SK-N-SH treated with all-trans-retinoic acid at 6 μM for 48 hours (cell line): ENCODE measurements around the gene SIDT1.

ENCODE experiments used
- ATAC-seq: fragments of 200-7000 bp; cut with Tn5 transposase; 3 replicates; pipeline ENCODE4 v1.9.1; 2020; ENCODE audit warnings: mild to moderate bottlenecking, moderate library complexity
- ARNTL ChIP-seq: fragments of 450-650 bp; formaldehyde crosslinking; IDR thresholded peaks from 2 replicates; pipeline ENCODE4 v1.5.0; 2020; ENCODE audit warnings: low read depth, mild to moderate bottlenecking, moderate library complexity, borderline replicate concordance
- BACH2 ChIP-seq: fragments of 250-450 bp; sonication (Bioruptor Pico); IDR thresholded peaks from 2 replicates; pipeline ENCODE4 v1.9.0; 2021; ENCODE audit warnings: mild to moderate bottlenecking, borderline replicate concordance
- CSDC2 ChIP-seq: fragments of 250-450 bp; sonication (Bioruptor Pico); IDR thresholded peaks from 2 replicates; pipeline ENCODE4 v1.5.0; 2020; ENCODE audit warnings: mild to moderate bottlenecking, moderate library complexity
- GLIS3 ChIP-seq: fragments of 250-450 bp; sonication (Bioruptor Pico); IDR thresholded peaks from 2 replicates; pipeline ENCODE4 v1.5.0; 2020; ENCODE audit warnings: mild to moderate bottlenecking, moderate library complexity
- ISL1 ChIP-seq: fragments of 250-450 bp; sonication (Bioruptor Pico); IDR thresholded peaks from 2 replicates; pipeline ENCODE4 v2.1.2; 2022; ENCODE audit warnings: mild to moderate bottlenecking, moderate library complexity
- OSR1 ChIP-seq: fragments of 250-450 bp; sonication (Bioruptor Pico); IDR thresholded peaks from 2 replicates; pipeline ENCODE4 v1.8.0; 2022; ENCODE audit warnings: moderate library complexity, mild to moderate bottlenecking, inconsistent platforms
- PATZ1 ChIP-seq: fragments of 250-450 bp; sonication (Bioruptor Pico); IDR thresholded peaks from 2 replicates; pipeline ENCODE4 v1.8.0; 2020; ENCODE audit warnings: mild to moderate bottlenecking, moderate library complexity, borderline replicate concordance
- PPARA ChIP-seq: fragments of 250-450 bp; sonication (Bioruptor Pico); IDR thresholded peaks from 2 replicates; pipeline ENCODE4 v1.5.0; 2020; ENCODE audit warnings: mild to moderate bottlenecking, borderline replicate concordance
- RARB ChIP-seq: fragments of 250-450 bp; sonication (Bioruptor Pico); IDR thresholded peaks from 2 replicates; pipeline ENCODE4 v1.8.0; 2021; ENCODE audit warnings: mild to moderate bottlenecking, moderate library complexity
- SNAI2 ChIP-seq: fragments of 250-450 bp; sonication (Bioruptor Pico); IDR thresholded peaks from 2 replicates; pipeline ENCODE4 v1.5.0; 2020; ENCODE audit warnings: mild to moderate bottlenecking, moderate library complexity
- TCF4 ChIP-seq: fragments of 250-450 bp; sonication (Bioruptor Pico); IDR thresholded peaks from 2 replicates; pipeline ENCODE4 v1.8.0; 2021; ENCODE audit warnings: mild to moderate bottlenecking, moderate library complexity, borderline replicate concordance
- ZC3H10 ChIP-seq: fragments of 250-450 bp; sonication (Bioruptor Pico); IDR thresholded peaks from 2 replicates; pipeline ENCODE4 v1.5.1; 2021; ENCODE audit warnings: mild to moderate bottlenecking, moderate library complexity
- ZFP3 ChIP-seq: fragments of 250-450 bp; sonication (Bioruptor Pico); IDR thresholded peaks from 2 replicates; pipeline ENCODE4 v1.5.0; 2020; ENCODE audit warnings: mild to moderate bottlenecking, moderate library complexity
- ZFP30 ChIP-seq: fragments of 450-650 bp; formaldehyde crosslinking; IDR thresholded peaks from 2 replicates; pipeline ENCODE4 v1.5.0; 2022; ENCODE audit warnings: mild to moderate bottlenecking, moderate library complexity
- ZNF565 ChIP-seq: fragments of 450-650 bp; formaldehyde crosslinking; conservative IDR thresholded peaks from 2 replicates; pipeline ENCODE4 v1.5.0; 2020; ENCODE audit warnings: low read depth, mild to moderate bottlenecking, moderate library complexity
- ZNF70 ChIP-seq: fragments of 450-650 bp; formaldehyde crosslinking; IDR thresholded peaks from 2 replicates; pipeline ENCODE4 v1.5.0; 2020; ENCODE audit warnings: mild to moderate bottlenecking, moderate library complexity
- ZNF8 ChIP-seq: fragments of 450-650 bp; formaldehyde crosslinking; IDR thresholded peaks from 2 replicates; pipeline ENCODE4 v1.5.0; 2020; ENCODE audit warnings: mild to moderate bottlenecking, moderate library complexity
- TF ChIP-seq, protein P1 (sequence below): fragments of 250-450 bp; sonication (Bioruptor Pico); IDR thresholded peaks from 2 replicates; pipeline ENCODE4 v1.5.0; 2020; ENCODE audit warnings: mild to moderate bottlenecking, moderate library complexity
- TF ChIP-seq, protein P2 (sequence below): fragments of 250-450 bp; sonication (Bioruptor Pico); IDR thresholded peaks from 2 replicates; pipeline ENCODE4 v1.8.0; 2021; ENCODE audit warnings: low read depth, mild to moderate bottlenecking, moderate library complexity, borderline replicate concordance
- TF ChIP-seq, protein P3 (sequence below): fragments of 250-450 bp; sonication (Bioruptor Pico); IDR thresholded peaks from 2 replicates; pipeline ENCODE4 v1.5.1; 2020; ENCODE audit warnings: low read depth, mild to moderate bottlenecking, moderate library complexity

SIDT1 gene

GRCh38 chr3:113516115-113516505, 16.2 kb upstream of the SIDT1 start (continued):
- TF ChIP-seq, protein P1, sequence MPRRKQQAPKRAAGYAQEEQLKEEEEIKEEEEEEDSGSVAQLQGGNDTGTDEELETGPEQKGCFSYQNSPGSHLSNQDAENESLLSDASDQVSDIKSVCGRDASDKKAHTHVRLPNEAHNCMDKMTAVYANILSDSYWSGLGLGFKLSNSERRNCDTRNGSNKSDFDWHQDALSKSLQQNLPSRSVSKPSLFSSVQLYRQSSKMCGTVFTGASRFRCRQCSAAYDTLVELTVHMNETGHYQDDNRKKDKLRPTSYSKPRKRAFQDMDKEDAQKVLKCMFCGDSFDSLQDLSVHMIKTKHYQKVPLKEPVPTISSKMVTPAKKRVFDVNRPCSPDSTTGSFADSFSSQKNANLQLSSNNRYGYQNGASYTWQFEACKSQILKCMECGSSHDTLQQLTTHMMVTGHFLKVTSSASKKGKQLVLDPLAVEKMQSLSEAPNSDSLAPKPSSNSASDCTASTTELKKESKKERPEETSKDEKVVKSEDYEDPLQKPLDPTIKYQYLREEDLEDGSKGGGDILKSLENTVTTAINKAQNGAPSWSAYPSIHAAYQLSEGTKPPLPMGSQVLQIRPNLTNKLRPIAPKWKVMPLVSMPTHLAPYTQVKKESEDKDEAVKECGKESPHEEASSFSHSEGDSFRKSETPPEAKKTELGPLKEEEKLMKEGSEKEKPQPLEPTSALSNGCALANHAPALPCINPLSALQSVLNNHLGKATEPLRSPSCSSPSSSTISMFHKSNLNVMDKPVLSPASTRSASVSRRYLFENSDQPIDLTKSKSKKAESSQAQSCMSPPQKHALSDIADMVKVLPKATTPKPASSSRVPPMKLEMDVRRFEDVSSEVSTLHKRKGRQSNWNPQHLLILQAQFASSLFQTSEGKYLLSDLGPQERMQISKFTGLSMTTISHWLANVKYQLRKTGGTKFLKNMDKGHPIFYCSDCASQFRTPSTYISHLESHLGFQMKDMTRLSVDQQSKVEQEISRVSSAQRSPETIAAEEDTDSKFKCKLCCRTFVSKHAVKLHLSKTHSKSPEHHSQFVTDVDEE (CRISPR knock-in tag), result no peak
- TF ChIP-seq GLIS3 (CRISPR knock-in tag) (no peak), ZFP3 (CRISPR knock-in tag) (no peak), ZC3H10 (CRISPR knock-in tag) (no peak), CSDC2 (CRISPR knock-in tag) (no peak), SNAI2 (CRISPR knock-in tag) (no peak)

- ATAC-seq, result no peak
- TF ChIP-seq, protein P2, sequence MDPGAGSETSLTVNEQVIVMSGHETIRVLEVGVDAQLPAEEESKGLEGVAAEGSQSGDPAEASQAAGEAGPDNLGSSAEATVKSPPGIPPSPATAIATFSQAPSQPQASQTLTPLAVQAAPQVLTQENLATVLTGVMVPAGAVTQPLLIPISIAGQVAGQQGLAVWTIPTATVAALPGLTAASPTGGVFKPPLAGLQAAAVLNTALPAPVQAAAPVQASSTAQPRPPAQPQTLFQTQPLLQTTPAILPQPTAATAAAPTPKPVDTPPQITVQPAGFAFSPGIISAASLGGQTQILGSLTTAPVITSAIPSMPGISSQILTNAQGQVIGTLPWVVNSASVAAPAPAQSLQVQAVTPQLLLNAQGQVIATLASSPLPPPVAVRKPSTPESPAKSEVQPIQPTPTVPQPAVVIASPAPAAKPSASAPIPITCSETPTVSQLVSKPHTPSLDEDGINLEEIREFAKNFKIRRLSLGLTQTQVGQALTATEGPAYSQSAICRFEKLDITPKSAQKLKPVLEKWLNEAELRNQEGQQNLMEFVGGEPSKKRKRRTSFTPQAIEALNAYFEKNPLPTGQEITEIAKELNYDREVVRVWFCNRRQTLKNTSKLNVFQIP (CRISPR knock-in tag), result no peak
- TF ChIP-seq ZNF8 (CRISPR knock-in tag), result no peak
- TF ChIP-seq SNAI2 (CRISPR knock-in tag), result no peak
- TF ChIP-seq ZFP3 (CRISPR knock-in tag), result no peak
- no peak for TF ChIP-seq PPARA (CRISPR knock-in tag)
- TF ChIP-seq ZNF565 (CRISPR knock-in tag), result no peak
- no peak for TF ChIP-seq TCF4 (CRISPR knock-in tag)
- TF ChIP-seq ZFP30 (CRISPR knock-in tag), result no peak
- TF ChIP-seq ARNTL (CRISPR knock-in tag), result no peak
- TF ChIP-seq ZC3H10 (CRISPR knock-in tag), result no peak
- TF ChIP-seq ZNF70 (CRISPR knock-in tag), result no peak
- TF ChIP-seq RARB (CRISPR knock-in tag), result no peak
- TF ChIP-seq ISL1 (CRISPR knock-in tag), result no peak
- TF ChIP-seq PATZ1 (CRISPR knock-in tag), result no peak
- TF ChIP-seq, protein P3, sequence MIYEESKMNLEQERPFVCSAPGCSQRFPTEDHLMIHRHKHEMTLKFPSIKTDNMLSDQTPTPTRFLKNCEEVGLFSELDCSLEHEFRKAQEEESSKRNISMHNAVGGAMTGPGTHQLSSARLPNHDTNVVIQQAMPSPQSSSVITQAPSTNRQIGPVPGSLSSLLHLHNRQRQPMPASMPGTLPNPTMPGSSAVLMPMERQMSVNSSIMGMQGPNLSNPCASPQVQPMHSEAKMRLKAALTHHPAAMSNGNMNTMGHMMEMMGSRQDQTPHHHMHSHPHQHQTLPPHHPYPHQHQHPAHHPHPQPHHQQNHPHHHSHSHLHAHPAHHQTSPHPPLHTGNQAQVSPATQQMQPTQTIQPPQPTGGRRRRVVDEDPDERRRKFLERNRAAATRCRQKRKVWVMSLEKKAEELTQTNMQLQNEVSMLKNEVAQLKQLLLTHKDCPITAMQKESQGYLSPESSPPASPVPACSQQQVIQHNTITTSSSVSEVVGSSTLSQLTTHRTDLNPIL (CRISPR knock-in tag), result no peak
- TF ChIP-seq CSDC2 (CRISPR knock-in tag), result no peak
- no peak for TF ChIP-seq OSR1 (CRISPR knock-in tag)
- TF ChIP-seq BACH2 (CRISPR knock-in tag), result no peak
- TF ChIP-seq, protein P1 (CRISPR knock-in tag), result no peak
These were observed 10.4 kb upstream of the SIDT1 start for GRCh38 chr3:113521981-113522380.

DNA sequence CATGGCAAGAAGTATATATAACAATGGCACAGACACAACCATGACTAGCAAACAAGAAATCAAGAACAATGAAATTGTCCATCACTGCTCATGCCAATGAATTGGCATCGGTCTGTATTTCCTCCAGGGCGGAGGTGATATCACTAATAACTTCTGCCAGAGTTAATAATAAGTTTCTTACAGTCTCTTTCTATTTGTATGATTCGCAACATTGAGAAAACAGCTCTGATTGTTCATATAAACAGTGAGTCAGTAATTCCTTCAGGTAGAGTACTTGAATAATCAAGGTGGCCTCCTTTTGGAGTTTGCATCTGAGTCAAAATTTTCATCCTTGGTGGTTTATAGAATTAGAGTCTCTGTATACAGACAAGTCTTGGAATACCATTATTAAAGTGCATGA, 9.1 kb upstream of the SIDT1 start:
- no peak for ATAC-seq
- TF ChIP-seq ARNTL (CRISPR knock-in tag) (no peak), ZC3H10 (CRISPR knock-in tag) (no peak), PPARA (CRISPR knock-in tag) (no peak), ZNF565 (CRISPR knock-in tag) (no peak), ZNF70 (CRISPR knock-in tag) (no peak), CSDC2 (CRISPR knock-in tag) (no peak)
- TF ChIP-seq, all 23 proteins: peak for 0
